GM06990 (cell line): ENCODE data around the gene MKNK1.

Experiments used
- DNase-seq: peaks from one replicate; pipeline ENCODE4 v3.0.0-alpha.2; 2011; ENCODE audit not compliant: insufficient read length; ENCODE audit errors: extremely low read depth
- H3K27me3 ChIP-seq: replicated peaks from 2 replicates; pipeline ENCODE4 v1.6.0; 2011; ENCODE audit warnings: low read length; ENCODE audit not compliant: control insufficient read depth, insufficient read depth
- H3K36me3 ChIP-seq: 2 replicates; pipeline ENCODE4 v1.5.1; 2011; ENCODE audit warnings: low read length; ENCODE audit not compliant: control insufficient read depth, insufficient read depth
- H3K4me3 ChIP-seq: replicated peaks from 2 replicates; pipeline ENCODE4 v1.5.1; 2011; ENCODE audit warnings: low read depth, mild to moderate bottlenecking, control low read depth, low read length
- CTCF ChIP-seq: IDR thresholded peaks from 2 replicates; pipeline ENCODE4 v1.5.1; 2011; ENCODE audit warnings: low read length, control low read depth, mild to moderate bottlenecking, inconsistent platforms; ENCODE audit not compliant: insufficient read depth, poor library complexity, severe bottlenecking

Gene MKNK1

GRCh38 chr1:46532498-46533178 is 71.4 kb downstream of the MKNK1 start:
- DNase-seq, result peak; percentile 50
- peak; percentile 74 for TF ChIP-seq CTCF
- Histone ChIP-seq H3K4me3 (no peak overlapping the region; the same call in 1 of the 2 replicates), H3K36me3 (no peaks in the 10 kb centered on the region), H3K27me3 (peaks cover 2% of the 10 kb centered on the region)

GRCh38 chr1:46532095-46532494 is 72.0 kb downstream of the MKNK1 start:
- no peak for TF ChIP-seq CTCF
- Histone ChIP-seq H3K27me3 (peaks cover 4% of the 10 kb centered on the region), H3K4me3 (no peak overlapping the region), H3K36me3 (no peaks in the 10 kb centered on the region)
- no peak for DNase-seq

- no peak overlapping the region for H3K4me3 ChIP-seq
- H3K27me3 ChIP-seq, result peaks cover 4% of the 10 kb centered on the region
- no peaks in the 10 kb centered on the region for H3K36me3 ChIP-seq
- no peak for TF ChIP-seq CTCF
- no peak for DNase-seq
These were observed 73.2 kb downstream of the MKNK1 start for GRCh38 chr1:46530791-46531409.

- peaks cover 4% of the 10 kb centered on the region for H3K27me3 ChIP-seq
- TF ChIP-seq CTCF, result no peak
- no peaks in the 10 kb centered on the region for H3K36me3 ChIP-seq
These were observed 73.8 kb downstream of the MKNK1 start for GRCh38 chr1:46530311-46530710.

GRCh38 chr1:46529031-46529630 is 74.9 kb downstream of the MKNK1 start:
- H3K27me3 ChIP-seq, result peaks cover 4% of the 10 kb centered on the region
- H3K4me3 ChIP-seq, result no peak overlapping the region
- no peaks in the 10 kb centered on the region for H3K36me3 ChIP-seq
- no peak for TF ChIP-seq CTCF
- DNase-seq, result no peak

More at GRCh38 chr1:46530311-46530710, 73.8 kb downstream of the MKNK1 start:
- no peak for DNase-seq
- no peak overlapping the region for H3K4me3 ChIP-seq
